ENCODE data around the gene PKIG.

PKIG gene

GRCh38 chr20:44637042-44637441, 54.7 kb downstream of the PKIG start:
- in situ Hi-C loops (cut with HindIII; ENCODE audit: low sequenced_read_pairs): no loop called here

GRCh38 chr20:44637522-44638372, 55.4 kb downstream of the PKIG start:
- in situ Hi-C loops (cut with HindIII; ENCODE audit: low sequenced_read_pairs): no loop called here

- in situ Hi-C loops (cut with HindIII; ENCODE audit: low sequenced_read_pairs): no loop called here
These were observed 58.1 kb downstream of the PKIG start for GRCh38 chr20:44640522-44640921.

GRCh38 chr20:44641325-44641724, 58.9 kb downstream of the PKIG start:
- in situ Hi-C loops (cut with HindIII; ENCODE audit: low sequenced_read_pairs): no loop called here

GRCh38 chr20:44642203-44643153, 60.1 kb downstream of the PKIG start:
- in situ Hi-C loops (cut with HindIII; ENCODE audit: low sequenced_read_pairs): no loop called here

GRCh38 chr20:44643154-44643519, 60.8 kb downstream of the PKIG start:
- in situ Hi-C loops (cut with HindIII; ENCODE audit: low sequenced_read_pairs): no loop called here

GRCh38 chr20:44643596-44644229, 61.3 kb downstream of the PKIG start:
- in situ Hi-C loops (cut with HindIII; ENCODE audit: low sequenced_read_pairs): no loop called here

GRCh38 chr20:44644230-44644617, 61.8 kb downstream of the PKIG start:
- in situ Hi-C loops (cut with HindIII; ENCODE audit: low sequenced_read_pairs): no loop called here

- in situ Hi-C loops (cut with HindIII; ENCODE audit: low sequenced_read_pairs): no loop called here
These were observed 62.3 kb downstream of the PKIG start for GRCh38 chr20:44644667-44645131.

GRCh38 chr20:44646023-44646640, 63.8 kb downstream of the PKIG start:
- in situ Hi-C loops (cut with HindIII; ENCODE audit: low sequenced_read_pairs): no loop called here

GRCh38 chr20:44646641-44647274, 64.4 kb downstream of the PKIG start:
- in situ Hi-C loops (cut with HindIII; ENCODE audit: low sequenced_read_pairs): no loop called here

- in situ Hi-C loops (cut with HindIII; ENCODE audit: low sequenced_read_pairs): no loop called here
These were observed 65.7 kb downstream of the PKIG start for GRCh38 chr20:44648068-44648467.

GRCh38 chr20:44648579-44648978, 66.2 kb downstream of the PKIG start:
- in situ Hi-C loops (cut with HindIII; ENCODE audit: low sequenced_read_pairs): no loop called here

- in situ Hi-C loops (cut with HindIII; ENCODE audit: low sequenced_read_pairs): no loop called here
These were observed 66.7 kb downstream of the PKIG start for GRCh38 chr20:44649126-44649525.

- in situ Hi-C loops (cut with HindIII; ENCODE audit: low sequenced_read_pairs): no loop called here
These were observed 67.6 kb downstream of the PKIG start for GRCh38 chr20:44649976-44650375.

GRCh38 chr20:44650771-44651433, 68.5 kb downstream of the PKIG start:
- in situ Hi-C loops (cut with HindIII; ENCODE audit: low sequenced_read_pairs): no loop called here

GRCh38 chr20:44651434-44651683, 69.0 kb downstream of the PKIG start:
- in situ Hi-C loops (cut with HindIII; ENCODE audit: low sequenced_read_pairs): no loop called here

GRCh38 chr20:44651684-44652423, 69.5 kb downstream of the PKIG start, which contains the start of gene ADA:
TSS of gene ADA (minus strand) at chr20:44651699. CDS start at chr20:44651607, 92 bp downstream.
- in situ Hi-C loops (cut with HindIII; ENCODE audit: low sequenced_read_pairs): no loop called here

GRCh38 chr20:44653546-44653945, 71.2 kb downstream of the PKIG start:
- in situ Hi-C loops (cut with HindIII; ENCODE audit: low sequenced_read_pairs): no loop called here
